Endothelial cell of umbilical vein (primary cell): ENCODE measurements around the gene PRDM16.

Source experiments
- JUN ChIP-seq: IDR thresholded peaks from 2 replicates; pipeline ENCODE4 v1.6.1; 2011; ENCODE audit warnings: borderline replicate concordance, low read depth; ENCODE audit not compliant: insufficient read length, insufficient read depth
- POLR2A ChIP-seq: IDR thresholded peaks from 2 replicates; pipeline ENCODE4 v1.6.1; 2012; ENCODE audit warnings: low read depth, mild to moderate bottlenecking, control low read depth, low read length
- POLR2AphosphoS5 ChIP-seq: IDR thresholded peaks from 2 replicates; pipeline ENCODE4 v1.6.1; 2012; ENCODE audit warnings: low read depth, mild to moderate bottlenecking, control low read depth, low read length, moderate library complexity; ENCODE audit not compliant: insufficient read depth
- TF ChIP-seq, protein P1 (sequence below), 2 donors: IDR thresholded peaks; 1 replicate in 1 of 2; 2 replicates in 1 of 2; pipeline ENCODE4 v1.5.1; 2011; ENCODE audit warnings: low read length in 2 of 2, mild to moderate bottlenecking in 2 of 2, moderate library complexity in 2 of 2, control low read depth in 1 of 2, inconsistent platforms in 1 of 2, low read depth in 1 of 2; ENCODE audit not compliant: insufficient read depth in 1 of 2; ENCODE audit errors: extremely low read depth in 1 of 2
- TF ChIP-seq, protein P2 (sequence below): IDR thresholded peaks from 2 replicates; pipeline ENCODE4 v1.6.1; 2011; ENCODE audit not compliant: insufficient read depth, insufficient read length

DNA sequence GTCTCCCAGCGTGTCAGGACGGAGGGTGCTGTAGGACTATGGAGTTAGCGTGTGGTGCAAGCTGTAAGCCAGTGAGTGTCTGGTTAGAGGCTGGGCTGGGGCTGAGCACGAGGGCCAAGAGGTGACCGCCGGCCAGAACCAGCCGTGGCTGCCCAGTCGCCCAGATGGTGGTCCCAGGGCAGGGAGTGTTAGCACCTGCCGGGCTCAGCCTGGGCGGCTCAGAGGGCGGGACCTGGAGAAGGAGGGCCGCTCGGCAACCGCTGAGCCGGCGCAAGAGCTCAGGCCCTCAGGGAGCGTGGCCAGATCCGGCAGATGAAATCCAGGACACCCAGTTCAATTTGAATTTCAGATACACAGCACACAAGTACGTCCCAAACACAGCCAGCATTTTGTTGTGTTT is 87.9 kb downstream of the PRDM16 start:
- TF ChIP-seq, protein P1, sequence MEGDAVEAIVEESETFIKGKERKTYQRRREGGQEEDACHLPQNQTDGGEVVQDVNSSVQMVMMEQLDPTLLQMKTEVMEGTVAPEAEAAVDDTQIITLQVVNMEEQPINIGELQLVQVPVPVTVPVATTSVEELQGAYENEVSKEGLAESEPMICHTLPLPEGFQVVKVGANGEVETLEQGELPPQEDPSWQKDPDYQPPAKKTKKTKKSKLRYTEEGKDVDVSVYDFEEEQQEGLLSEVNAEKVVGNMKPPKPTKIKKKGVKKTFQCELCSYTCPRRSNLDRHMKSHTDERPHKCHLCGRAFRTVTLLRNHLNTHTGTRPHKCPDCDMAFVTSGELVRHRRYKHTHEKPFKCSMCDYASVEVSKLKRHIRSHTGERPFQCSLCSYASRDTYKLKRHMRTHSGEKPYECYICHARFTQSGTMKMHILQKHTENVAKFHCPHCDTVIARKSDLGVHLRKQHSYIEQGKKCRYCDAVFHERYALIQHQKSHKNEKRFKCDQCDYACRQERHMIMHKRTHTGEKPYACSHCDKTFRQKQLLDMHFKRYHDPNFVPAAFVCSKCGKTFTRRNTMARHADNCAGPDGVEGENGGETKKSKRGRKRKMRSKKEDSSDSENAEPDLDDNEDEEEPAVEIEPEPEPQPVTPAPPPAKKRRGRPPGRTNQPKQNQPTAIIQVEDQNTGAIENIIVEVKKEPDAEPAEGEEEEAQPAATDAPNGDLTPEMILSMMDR (IDR thresholded peaks at IDR 0.05; ENCODE audit: extremely low read depth in 1 of 2, insufficient read depth in 1 of 2, low read depth in 1 of 2, low read length in 2 of 2), result no peak
- TF ChIP-seq, protein P2, sequence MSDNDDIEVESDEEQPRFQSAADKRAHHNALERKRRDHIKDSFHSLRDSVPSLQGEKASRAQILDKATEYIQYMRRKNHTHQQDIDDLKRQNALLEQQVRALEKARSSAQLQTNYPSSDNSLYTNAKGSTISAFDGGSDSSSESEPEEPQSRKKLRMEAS, result no peak
- TF ChIP-seq JUN (no peak), POLR2AphosphoS5 (no peak), POLR2A (no peak)
